Astrocyte (in vitro differentiated cells and primary cell): ENCODE results near the gene PPP1R37.

Experiments used
- EZH2 ChIP-seq: IDR thresholded peaks from 2 replicates; pipeline ENCODE4 v1.6.1; 2012; ENCODE audit warnings: mild to moderate bottlenecking, low read length, inconsistent platforms; ENCODE audit not compliant: insufficient read depth
- TF ChIP-seq, protein P1 (sequence below): IDR thresholded peaks from 2 replicates; pipeline ENCODE4 v1.5.1; 2011; ENCODE audit warnings: low read depth, mild to moderate bottlenecking, inconsistent platforms, low read length, moderate library complexity; ENCODE audit not compliant: insufficient read depth

DNA sequence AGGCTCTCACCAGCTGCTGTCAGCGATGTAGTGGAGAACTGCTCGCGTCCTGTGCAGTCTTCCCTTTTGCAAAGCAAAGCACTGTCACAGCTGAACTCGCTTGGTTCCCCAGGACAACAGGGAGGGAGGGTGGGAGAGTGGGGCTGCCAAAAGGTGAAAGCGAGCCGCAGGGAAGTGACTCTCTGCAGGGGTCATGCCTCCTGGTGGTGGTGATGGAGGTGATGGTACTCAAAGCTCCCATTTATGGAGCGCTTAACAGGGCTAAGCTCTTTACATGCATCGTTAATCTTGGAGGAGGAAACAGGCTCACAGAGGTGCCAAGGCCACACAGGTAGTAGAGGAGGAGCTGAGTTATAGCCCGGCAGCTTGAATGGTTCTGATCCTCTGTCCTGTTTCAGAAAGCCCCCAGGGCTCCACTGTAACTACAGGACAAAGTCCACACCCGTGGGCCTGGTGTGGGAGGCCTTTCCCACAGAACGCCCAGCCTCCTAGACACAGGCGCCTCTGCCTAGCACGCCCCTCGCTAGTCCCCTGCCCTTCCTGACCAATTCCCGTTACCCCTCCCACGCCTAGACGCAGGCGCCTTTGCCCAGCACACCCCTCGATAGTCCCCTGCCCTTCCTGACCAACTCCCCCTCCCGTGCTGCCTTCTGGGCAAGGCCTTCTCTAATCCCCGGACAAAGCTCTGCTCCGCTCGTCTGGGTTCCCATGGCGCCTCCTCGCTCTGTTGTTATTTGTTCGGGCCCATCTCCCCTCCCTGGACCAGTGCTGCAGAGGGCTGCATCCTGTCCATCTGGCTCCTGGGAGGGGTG is 10.7 kb downstream of the PPP1R37 start:
- TF ChIP-seq, protein P1, sequence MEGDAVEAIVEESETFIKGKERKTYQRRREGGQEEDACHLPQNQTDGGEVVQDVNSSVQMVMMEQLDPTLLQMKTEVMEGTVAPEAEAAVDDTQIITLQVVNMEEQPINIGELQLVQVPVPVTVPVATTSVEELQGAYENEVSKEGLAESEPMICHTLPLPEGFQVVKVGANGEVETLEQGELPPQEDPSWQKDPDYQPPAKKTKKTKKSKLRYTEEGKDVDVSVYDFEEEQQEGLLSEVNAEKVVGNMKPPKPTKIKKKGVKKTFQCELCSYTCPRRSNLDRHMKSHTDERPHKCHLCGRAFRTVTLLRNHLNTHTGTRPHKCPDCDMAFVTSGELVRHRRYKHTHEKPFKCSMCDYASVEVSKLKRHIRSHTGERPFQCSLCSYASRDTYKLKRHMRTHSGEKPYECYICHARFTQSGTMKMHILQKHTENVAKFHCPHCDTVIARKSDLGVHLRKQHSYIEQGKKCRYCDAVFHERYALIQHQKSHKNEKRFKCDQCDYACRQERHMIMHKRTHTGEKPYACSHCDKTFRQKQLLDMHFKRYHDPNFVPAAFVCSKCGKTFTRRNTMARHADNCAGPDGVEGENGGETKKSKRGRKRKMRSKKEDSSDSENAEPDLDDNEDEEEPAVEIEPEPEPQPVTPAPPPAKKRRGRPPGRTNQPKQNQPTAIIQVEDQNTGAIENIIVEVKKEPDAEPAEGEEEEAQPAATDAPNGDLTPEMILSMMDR, result no peak
- TF ChIP-seq EZH2, result no peak
